Spleen (tissue), 7 donors: ENCODE data around the gene RERE.

Experiments
- CTCF ChIP-seq, 11 experiments: fragments of 200-600 bp in 7 of 11; fragments of 450-650 bp in 4 of 11; sonication (generic) in 4 of 11; IDR thresholded peaks in 8 of 11; conservative IDR thresholded peaks in 3 of 11; 1 replicate in 7 of 11; 2 replicates in 4 of 11; pipeline versions ENCODE4 v1.4.0 to v1.8.0; 2016 to 2021; ENCODE audit warnings: antibody characterized with exemption in 11 of 11, inconsistent platforms in 4 of 11, mild to moderate bottlenecking in 1 of 11
- POLR2AphosphoS5 ChIP-seq, 3 donors: sonication (generic); formaldehyde crosslinking; IDR thresholded peaks; one replicate each; pipeline ENCODE4 v1.5.1; 2017; ENCODE audit warnings: antibody characterized with exemption in 3 of 3
- donor health status: DM: no; HTN: no; CAD: no; lungs with moderate emphysema.
- donor health status: DM: no; HTN: no; CAD: no.
- donor health status: DM: no; HTN: no; CAD: no.

- TF ChIP-seq CTCF (IDR thresholded peaks at IDR 0.05 in 8 of 11, conservative IDR thresholded peaks at IDR 0.05 in 3 of 11), result no peak
- TF ChIP-seq POLR2AphosphoS5 (IDR thresholded peaks at IDR 0.05), result no peak
Measured at GRCh38 chr1:8554956-8555534, 262.4 kb downstream of the RERE start.
